Fibroblast of lung (primary cell): ENCODE measurements around the gene CHN2.

Source experiments
- EZH2 ChIP-seq: IDR thresholded peaks from 2 replicates; pipeline ENCODE4 v1.5.1; 2012; ENCODE audit warnings: low read length, control low read depth, mild to moderate bottlenecking; ENCODE audit errors: missing control alignments
- TF ChIP-seq, protein P1 (sequence below), 2 donors: IDR thresholded peaks in 1 of 2; conservative IDR thresholded peaks in 1 of 2; 1 replicate in 1 of 2; 2 replicates in 1 of 2; pipeline ENCODE4 v1.5.1; 2011 to 2012; ENCODE audit warnings: low read length in 2 of 2, control low read depth in 1 of 2, inconsistent platforms in 1 of 2, low read depth in 1 of 2, mild to moderate bottlenecking in 1 of 2

DNA sequence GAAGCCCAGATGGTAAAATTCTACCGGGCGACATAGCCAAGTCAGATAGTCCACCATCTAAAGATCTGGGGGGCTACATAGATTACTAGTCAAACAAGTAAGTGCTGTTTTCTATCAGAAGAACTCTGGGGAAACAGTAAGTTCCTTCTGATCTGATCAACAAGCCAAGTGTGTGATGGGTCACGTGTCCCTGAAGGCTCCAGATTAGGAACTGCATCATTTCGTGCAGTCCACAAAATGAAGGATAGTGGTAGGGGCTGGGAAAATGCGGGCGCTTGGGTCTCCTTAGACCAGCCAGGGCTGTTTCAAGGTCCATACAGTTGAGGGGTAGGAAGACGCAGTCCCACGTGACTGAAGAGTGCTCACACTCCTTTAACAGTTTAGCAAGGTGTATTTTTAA, 1.8 kb upstream of the CHN2 start:
- TF ChIP-seq, protein P1, sequence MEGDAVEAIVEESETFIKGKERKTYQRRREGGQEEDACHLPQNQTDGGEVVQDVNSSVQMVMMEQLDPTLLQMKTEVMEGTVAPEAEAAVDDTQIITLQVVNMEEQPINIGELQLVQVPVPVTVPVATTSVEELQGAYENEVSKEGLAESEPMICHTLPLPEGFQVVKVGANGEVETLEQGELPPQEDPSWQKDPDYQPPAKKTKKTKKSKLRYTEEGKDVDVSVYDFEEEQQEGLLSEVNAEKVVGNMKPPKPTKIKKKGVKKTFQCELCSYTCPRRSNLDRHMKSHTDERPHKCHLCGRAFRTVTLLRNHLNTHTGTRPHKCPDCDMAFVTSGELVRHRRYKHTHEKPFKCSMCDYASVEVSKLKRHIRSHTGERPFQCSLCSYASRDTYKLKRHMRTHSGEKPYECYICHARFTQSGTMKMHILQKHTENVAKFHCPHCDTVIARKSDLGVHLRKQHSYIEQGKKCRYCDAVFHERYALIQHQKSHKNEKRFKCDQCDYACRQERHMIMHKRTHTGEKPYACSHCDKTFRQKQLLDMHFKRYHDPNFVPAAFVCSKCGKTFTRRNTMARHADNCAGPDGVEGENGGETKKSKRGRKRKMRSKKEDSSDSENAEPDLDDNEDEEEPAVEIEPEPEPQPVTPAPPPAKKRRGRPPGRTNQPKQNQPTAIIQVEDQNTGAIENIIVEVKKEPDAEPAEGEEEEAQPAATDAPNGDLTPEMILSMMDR (conservative IDR thresholded peaks at IDR 0.05 in 1 of 2, IDR thresholded peaks at IDR 0.05 in 1 of 2; ENCODE audit: low read depth in 1 of 2, low read length in 2 of 2) = no peak
- no peak for TF ChIP-seq EZH2
